Body of pancreas (tissue), 4 donors: Measurements from ENCODE around the gene PAPPA.

Experiments used
- POLR2A ChIP-seq, 3 donors: fragments of 450-650 bp; IDR thresholded peaks; one replicate each; pipeline ENCODE4 v1.6.1; 2016; ENCODE audit warnings: antibody characterized with exemption in 3 of 3, mild to moderate bottlenecking in 2 of 3
- TF ChIP-seq, protein P1 (sequence below), 7 experiments: fragments of 450-650 bp in 4 of 7; fragments of 200-600 bp in 3 of 7; sonication (generic) in 3 of 7; IDR thresholded peaks; one replicate each; pipeline ENCODE4 v1.5.1; 2016 to 2019; ENCODE audit warnings: antibody characterized with exemption in 7 of 7

DNA sequence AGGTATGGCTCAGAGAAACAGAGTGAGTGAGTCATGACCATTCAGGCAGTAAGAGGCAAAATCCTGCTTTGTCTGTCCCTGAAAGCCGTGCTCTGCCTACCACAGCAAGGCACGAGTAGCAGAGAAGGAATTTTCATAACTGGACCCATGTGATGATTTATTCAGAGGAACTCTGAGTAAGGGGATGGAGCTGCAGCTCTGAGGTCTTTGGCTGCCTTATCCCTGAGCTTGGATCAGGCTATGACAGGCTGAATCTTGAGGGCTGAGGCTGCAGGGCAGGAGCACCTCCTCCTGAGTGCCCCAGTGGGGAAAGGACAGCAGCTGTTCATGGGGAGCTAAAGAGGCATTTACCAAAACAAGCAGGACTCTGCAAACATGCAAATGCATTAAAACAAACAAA, 183.4 kb downstream of the PAPPA start:
- TF ChIP-seq POLR2A (IDR thresholded peaks at IDR 0.05), result no peak
- TF ChIP-seq, protein P1, sequence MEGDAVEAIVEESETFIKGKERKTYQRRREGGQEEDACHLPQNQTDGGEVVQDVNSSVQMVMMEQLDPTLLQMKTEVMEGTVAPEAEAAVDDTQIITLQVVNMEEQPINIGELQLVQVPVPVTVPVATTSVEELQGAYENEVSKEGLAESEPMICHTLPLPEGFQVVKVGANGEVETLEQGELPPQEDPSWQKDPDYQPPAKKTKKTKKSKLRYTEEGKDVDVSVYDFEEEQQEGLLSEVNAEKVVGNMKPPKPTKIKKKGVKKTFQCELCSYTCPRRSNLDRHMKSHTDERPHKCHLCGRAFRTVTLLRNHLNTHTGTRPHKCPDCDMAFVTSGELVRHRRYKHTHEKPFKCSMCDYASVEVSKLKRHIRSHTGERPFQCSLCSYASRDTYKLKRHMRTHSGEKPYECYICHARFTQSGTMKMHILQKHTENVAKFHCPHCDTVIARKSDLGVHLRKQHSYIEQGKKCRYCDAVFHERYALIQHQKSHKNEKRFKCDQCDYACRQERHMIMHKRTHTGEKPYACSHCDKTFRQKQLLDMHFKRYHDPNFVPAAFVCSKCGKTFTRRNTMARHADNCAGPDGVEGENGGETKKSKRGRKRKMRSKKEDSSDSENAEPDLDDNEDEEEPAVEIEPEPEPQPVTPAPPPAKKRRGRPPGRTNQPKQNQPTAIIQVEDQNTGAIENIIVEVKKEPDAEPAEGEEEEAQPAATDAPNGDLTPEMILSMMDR (IDR thresholded peaks at IDR 0.05), result no peak
